Duodenal mucosa (tissue), 2 donors: ENCODE data around the gene MAPK4.

Source experiments
- H3K27ac ChIP-seq: one replicate; pipeline ENCODE4 v1.7.0; 2013; ENCODE audit warnings: low read depth, low read length
- H3K27me3 ChIP-seq, 2 donors: one replicate each; pipeline ENCODE4 v1.7.0; 2013; ENCODE audit warnings: low read length in 2 of 2, control low read depth in 1 of 2; ENCODE audit not compliant: insufficient read depth in 2 of 2, control insufficient read depth in 1 of 2
- H3K36me3 ChIP-seq, 2 donors: one replicate each; pipeline ENCODE4 v1.7.0; 2013; ENCODE audit warnings: low read length in 2 of 2, control low read depth in 1 of 2; ENCODE audit not compliant: insufficient read depth in 2 of 2, control insufficient read depth in 1 of 2
- H3K4me1 ChIP-seq, 2 donors: one replicate each; pipeline ENCODE4 v1.7.0; 2013; ENCODE audit warnings: low read length in 2 of 2, control low read depth in 1 of 2; ENCODE audit not compliant: insufficient read depth in 2 of 2, control insufficient read depth in 1 of 2
- H3K4me3 ChIP-seq, 2 donors: one replicate each; pipeline ENCODE4 v1.7.0; 2013; ENCODE audit warnings: low read length in 2 of 2, low read depth in 1 of 2
- H3K9ac ChIP-seq, 2 donors: one replicate each; pipeline ENCODE4 v1.7.0; 2013; ENCODE audit warnings: low read length in 2 of 2, low read depth in 1 of 2
- H3K9me3 ChIP-seq, 2 donors: one replicate each; pipeline ENCODE4 v1.7.0; 2013; ENCODE audit warnings: low read length in 2 of 2, control low read depth in 1 of 2; ENCODE audit not compliant: control insufficient read depth in 1 of 2

Gene MAPK4

DNA sequence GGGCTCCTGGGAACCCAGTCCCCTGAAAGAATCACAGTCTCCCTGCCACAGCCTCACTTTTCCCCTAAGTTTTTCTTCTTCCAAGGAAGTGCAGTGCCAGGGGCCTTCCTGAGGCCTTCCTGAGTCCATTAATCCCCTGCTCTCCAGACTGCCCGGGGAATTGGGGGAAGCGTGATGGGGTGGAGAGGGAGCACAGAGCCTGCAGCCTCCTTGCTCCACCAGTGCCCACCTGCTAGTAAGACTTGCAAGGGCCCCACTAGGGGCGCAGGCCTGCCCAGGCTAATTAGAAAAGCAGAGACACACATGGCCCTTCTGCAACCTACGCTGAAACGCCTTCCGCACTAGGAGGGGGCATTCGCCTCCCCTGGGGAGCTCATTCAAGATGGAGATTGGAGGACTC, 149.3 kb downstream of the MAPK4 start:
- Histone ChIP-seq H3K4me3 (no peak overlapping the region), H3K9ac (no peak overlapping the region), H3K4me1 (no peaks in the 10 kb centered on the region), H3K9me3 (no peaks in the 10 kb centered on the region), H3K36me3 (no peaks in the 10 kb centered on the region), H3K27ac (no peak overlapping the region), H3K27me3 (no peaks in the 10 kb centered on the region)

DNA sequence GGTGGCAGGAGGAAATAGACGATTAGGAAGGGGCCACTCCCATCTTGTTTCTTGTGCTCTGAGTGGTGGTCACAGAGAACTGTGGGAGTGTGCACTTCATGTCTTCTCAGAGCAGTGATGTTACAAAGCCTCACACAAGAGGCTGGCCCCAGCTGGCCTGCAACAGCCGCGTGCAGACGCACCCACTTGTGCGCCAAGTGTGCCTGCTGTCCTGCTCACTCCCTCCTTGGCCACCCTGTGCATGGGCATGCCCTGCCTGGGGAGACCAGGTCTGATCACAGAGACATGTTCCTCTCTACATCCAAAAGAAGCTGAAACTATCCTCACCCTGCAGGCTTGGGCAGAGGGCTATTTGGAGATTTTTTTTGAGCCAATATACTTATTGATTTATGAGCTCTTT, 151.5 kb downstream of the MAPK4 start:
- Histone ChIP-seq H3K4me3 (no peak overlapping the region), H3K9ac (no peak overlapping the region), H3K4me1 (no peaks in the 10 kb centered on the region)

DNA sequence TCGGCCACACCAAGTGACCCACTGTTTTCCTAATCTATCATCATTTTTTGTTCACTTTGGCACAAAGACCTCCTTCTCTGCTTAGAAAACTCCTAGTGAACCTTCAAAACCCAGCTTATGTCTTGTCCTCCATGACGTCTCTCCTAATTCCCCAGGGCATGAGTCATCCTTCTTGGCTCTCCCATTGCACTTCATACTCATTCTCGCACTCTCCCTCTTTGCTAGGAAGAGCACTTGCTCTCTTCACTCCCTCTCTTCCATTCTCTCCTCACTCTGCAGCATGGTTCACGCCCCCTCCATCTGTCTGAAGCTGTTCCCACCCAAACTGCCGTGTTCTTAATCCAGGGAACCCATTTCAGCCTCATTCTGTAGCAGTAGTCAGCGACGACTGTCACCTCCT, 156.0 kb downstream of the MAPK4 start:
- H3K27me3 ChIP-seq = no peaks in the 10 kb centered on the region
- no peak overlapping the region for H3K9ac ChIP-seq
- no peaks in the 10 kb centered on the region for H3K4me1 ChIP-seq
- H3K9me3 ChIP-seq = peaks cover 0 to 6% of the 10 kb centered on the region in 2 donors
- H3K36me3 ChIP-seq = no peaks in the 10 kb centered on the region
- no peak overlapping the region for H3K4me3 ChIP-seq
- H3K27ac ChIP-seq = no peak overlapping the region

More for the DNA sequence above, 151.5 kb downstream of the MAPK4 start:
- no peak overlapping the region for H3K27ac ChIP-seq
- H3K36me3 ChIP-seq = no peaks in the 10 kb centered on the region
- peaks cover 0 to 6% of the 10 kb centered on the region in 2 donors for H3K9me3 ChIP-seq
- no peaks in the 10 kb centered on the region for H3K27me3 ChIP-seq

DNA sequence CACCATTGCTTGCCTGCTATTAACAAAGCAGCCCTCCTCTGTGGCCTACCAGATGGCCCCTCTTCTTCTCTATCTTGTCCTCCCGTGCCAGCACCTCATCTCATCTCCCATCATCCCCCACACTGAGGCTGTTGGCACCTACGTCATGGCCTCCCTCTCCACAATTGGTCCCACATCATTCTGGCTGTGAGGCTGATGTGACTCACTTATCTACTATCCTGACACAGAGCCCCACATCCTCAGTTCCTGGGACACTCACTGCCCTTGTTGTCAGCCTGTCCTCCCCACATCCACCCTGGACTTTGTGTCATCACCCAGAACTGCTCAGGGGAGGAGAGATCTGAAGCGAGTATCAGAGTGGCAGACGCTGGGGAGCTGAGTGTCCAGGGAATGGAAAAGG, 157.0 kb downstream of the MAPK4 start:
- H3K4me3 ChIP-seq = no peak overlapping the region
- H3K9me3 ChIP-seq = peaks cover 0 to 6% of the 10 kb centered on the region in 2 donors
- no peaks in the 10 kb centered on the region for H3K36me3 ChIP-seq
- no peaks in the 10 kb centered on the region for H3K4me1 ChIP-seq
- H3K27ac ChIP-seq = no peak overlapping the region
- no peaks in the 10 kb centered on the region for H3K27me3 ChIP-seq
- H3K9ac ChIP-seq = no peak overlapping the region

DNA sequence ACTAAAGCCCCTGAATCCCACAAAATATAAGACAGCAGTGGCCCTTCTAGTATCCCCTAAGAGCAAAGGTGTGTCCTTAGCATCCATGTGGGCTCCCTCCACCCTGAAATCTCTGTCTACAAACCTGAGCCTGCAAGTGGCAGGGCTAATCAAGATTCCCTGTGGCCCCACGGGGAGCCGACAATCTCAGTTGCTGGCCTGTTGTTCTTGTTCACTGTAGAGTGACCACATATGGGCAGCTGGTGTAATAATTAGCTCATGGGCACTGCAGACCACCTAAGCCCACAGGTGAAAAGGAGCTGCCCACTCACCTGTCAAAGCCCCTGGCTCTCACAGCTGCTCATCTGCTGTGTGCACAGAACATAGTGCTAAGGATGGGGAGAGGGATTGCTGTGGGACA, 157.7 kb downstream of the MAPK4 start:
- Histone ChIP-seq H3K27me3 (no peaks in the 10 kb centered on the region), H3K9ac (no peak overlapping the region), H3K36me3 (no peaks in the 10 kb centered on the region), H3K9me3 (peaks cover 0 to 6% of the 10 kb centered on the region in 2 donors), H3K27ac (no peak overlapping the region), H3K4me1 (no peaks in the 10 kb centered on the region), H3K4me3 (no peak overlapping the region)

DNA sequence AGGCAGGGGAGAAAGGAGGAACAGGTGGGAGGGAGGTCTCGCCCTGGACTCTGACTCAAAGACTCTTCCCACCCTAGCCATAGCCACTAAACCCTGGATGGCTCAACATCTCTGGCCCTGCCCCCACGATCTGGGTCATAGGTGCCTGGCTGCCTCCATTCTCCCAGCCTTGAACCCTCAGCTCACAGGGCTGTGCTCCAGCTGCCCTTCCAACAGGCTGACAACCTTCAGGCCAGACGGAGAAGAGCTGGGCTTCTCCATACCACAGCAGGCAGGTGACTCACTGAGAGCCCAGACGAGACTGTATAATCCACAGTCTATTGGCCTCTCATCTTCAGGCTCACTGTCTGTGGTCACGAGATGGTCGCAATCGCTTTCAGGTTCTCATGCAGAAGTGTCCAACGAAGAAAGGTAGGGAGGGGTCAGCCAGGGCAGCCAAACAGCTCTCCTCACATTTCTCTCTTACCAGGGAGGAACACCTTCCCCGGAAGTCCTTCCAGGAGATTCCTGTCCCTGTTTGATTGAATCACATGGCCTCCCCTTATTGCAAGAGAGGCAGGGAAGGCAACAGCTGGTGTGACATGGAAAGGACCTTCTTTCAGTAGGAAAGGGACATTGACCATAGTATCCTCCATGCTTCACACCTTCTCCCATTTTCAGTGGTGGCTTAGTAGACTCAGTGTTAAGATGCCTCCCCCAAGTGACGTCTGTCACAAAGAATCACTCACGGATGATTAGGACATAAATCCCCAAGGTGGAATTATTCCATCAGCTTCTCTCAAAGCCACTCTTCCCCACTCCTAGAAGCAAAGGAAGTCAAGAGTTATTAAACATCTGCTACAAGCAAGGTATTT, 159.8 kb downstream of the MAPK4 start:
- Histone ChIP-seq H3K36me3 (no peaks in the 10 kb centered on the region), H3K4me3 (no peak overlapping the region), H3K9me3 (peaks cover 0 to 6% of the 10 kb centered on the region in 2 donors), H3K27ac (no peak overlapping the region), H3K9ac (no peak overlapping the region), H3K27me3 (no peaks in the 10 kb centered on the region), H3K4me1 (no peaks in the 10 kb centered on the region)

DNA sequence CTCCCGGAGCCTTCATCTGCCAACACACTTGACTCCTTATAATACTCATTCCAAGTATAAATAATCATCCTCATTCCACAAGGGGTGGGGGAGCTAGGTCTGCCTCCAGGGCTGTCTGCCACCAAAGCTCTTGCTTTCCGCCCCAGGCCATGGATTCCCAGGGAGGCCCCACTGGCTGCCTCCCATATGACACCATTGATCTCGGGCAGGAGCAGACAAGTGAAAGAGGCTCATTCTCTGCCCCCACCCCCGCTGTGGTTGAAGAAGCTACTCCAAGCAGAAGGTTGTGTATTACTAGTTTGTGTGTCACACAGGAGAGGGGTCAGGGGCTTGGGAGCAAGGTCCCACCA, 160.4 kb downstream of the MAPK4 start:
- H3K9ac ChIP-seq = no peak overlapping the region
- no peaks in the 10 kb centered on the region for H3K36me3 ChIP-seq
- H3K27ac ChIP-seq = no peak overlapping the region
- no peak overlapping the region for H3K4me3 ChIP-seq
- no peaks in the 10 kb centered on the region for H3K27me3 ChIP-seq
- H3K9me3 ChIP-seq = peaks cover 0 to 6% of the 10 kb centered on the region in 2 donors
- H3K4me1 ChIP-seq = no peaks in the 10 kb centered on the region

DNA sequence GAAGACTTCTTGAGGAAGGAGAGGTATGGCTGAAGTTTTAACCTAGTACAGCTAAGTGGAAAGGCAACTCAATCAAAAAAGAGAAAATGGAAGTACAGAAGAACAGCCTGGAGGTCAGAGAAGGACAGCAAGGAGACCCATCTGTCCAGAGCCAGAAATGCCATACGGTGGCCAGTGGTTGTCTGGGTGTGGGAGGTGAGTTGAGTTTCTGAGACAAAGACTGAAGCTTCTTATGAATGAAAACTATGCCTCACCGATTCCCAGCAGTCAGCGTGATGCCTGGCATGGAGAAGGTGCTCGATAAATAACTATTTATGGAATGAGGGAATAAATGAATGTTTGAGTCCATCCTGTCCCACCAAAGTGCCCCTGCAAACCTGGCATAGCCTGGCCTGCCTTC, 161.1 kb downstream of the MAPK4 start:
- H3K9ac ChIP-seq = no peak overlapping the region
- no peak overlapping the region for H3K27ac ChIP-seq
- H3K36me3 ChIP-seq = no peaks in the 10 kb centered on the region
- no peaks in the 10 kb centered on the region for H3K27me3 ChIP-seq
- H3K9me3 ChIP-seq = peaks cover 0 to 1% of the 10 kb centered on the region in 2 donors
- no peaks in the 10 kb centered on the region for H3K4me1 ChIP-seq
- no peak overlapping the region for H3K4me3 ChIP-seq

DNA sequence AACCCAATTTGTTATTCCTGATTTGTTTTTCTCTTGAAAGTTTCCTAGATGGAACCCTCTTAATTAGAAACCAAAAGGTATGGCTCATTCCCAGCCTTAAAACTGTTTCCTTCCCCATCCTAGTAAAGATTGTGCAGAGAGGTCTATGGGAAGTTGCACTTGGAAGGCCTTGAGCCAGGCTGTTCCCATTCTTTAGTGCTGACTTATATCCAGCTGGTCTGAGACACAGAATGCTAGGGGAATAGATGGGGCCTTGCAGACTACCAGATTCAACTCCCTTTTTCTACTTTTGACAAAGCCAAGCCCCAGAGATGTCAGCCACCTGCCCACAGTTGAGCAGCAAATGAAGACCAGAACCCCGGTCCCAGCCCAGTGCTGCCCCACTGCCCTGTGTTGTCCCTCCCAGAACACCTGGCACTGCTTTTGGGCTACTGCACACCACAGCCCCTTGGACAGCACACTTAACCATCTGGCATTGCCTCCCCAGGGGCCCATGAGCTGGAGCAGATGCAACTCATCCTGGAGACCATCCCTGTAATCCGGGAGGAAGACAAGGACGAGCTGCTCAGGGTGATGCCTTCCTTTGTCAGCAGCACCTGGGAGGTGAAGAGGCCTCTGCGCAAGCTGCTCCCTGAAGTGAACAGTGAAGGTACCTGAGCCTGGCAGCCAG, 161.7 kb downstream of the MAPK4 start:
- Histone ChIP-seq H3K9me3 (no peaks in the 10 kb centered on the region), H3K27me3 (no peaks in the 10 kb centered on the region), H3K9ac (no peak overlapping the region), H3K4me1 (no peaks in the 10 kb centered on the region), H3K4me3 (no peak overlapping the region), H3K27ac (no peak overlapping the region), H3K36me3 (no peaks in the 10 kb centered on the region)

DNA sequence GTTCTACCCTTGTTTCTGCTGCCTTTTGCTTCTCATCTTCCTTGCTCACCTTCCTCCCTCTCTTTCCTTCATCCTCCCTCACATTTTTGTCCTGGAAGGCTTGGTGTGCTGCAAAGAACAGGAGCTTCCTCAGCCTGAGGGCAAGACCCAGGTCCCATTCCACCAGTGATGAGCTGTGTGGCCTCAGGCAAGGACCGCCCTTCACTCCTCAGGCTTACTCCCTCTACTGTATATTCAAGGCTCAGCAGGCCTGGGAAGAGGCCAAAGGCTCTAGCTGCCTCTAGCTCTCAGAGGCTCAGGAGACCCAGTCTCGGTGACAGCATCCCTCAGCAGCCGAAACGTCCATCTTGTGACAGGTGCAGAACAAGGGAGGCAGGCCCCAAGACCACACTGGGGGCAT, 162.4 kb downstream of the MAPK4 start:
- Histone ChIP-seq H3K4me3 (no peak overlapping the region), H3K9me3 (no peaks in the 10 kb centered on the region), H3K9ac (no peak overlapping the region), H3K27ac (no peak overlapping the region), H3K36me3 (no peaks in the 10 kb centered on the region), H3K4me1 (peaks cover under 1 to 3% of the 10 kb centered on the region in 2 donors), H3K27me3 (no peaks in the 10 kb centered on the region)
